Measurements from ENCODE around the gene FOXA3.
"Not testable (repeated sequence)": the region's sequence is repeated elsewhere in the genome, so short reads cannot be mapped to it uniquely, and the experiment has no call there.

The FOXA3 gene

DNA sequence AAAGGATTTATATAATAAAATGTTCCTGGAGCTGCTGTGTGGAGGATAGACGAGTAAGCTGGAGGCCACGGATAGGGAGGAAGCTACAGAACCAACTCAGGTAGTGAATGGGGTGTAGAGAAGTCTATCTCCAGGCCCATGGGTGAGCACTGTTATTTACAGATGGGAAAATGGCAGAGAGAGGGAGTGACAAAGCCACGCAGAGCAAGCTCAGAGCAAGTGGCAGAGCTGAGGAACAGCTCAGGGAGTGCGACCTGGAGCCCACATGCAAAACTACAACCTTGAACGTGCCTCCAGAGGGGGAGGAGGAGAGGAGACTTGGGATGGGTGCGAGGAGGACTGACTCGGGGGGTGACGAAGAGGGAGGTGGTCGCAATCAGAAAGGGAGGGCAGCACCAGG is 35.6 kb upstream of the FOXA3 start:
- no peak for DNase-seq (ENCODE audit: low read depth)

DNA sequence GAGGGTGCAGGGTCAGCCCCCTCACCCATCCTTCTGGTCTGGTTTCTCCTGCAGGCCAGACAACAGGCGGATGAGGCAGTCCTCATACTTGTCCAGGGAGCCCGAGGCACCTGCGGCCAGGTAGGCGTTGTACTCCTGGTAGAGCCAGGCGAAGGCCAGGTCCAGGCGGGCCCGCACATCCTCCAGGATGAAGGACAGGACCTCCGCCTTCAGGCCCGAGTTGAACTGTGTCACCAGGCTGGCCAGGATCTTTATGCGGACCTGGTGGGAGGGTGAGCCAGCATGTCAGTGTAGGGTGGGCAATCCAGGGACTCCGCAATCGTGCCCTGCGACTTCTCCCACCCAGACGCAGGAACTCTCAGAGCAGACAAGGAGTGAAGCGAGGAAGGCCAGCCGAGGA is 35.2 kb upstream of the FOXA3 start:
- DNase-seq (ENCODE audit: low read depth): no peak

DNA sequence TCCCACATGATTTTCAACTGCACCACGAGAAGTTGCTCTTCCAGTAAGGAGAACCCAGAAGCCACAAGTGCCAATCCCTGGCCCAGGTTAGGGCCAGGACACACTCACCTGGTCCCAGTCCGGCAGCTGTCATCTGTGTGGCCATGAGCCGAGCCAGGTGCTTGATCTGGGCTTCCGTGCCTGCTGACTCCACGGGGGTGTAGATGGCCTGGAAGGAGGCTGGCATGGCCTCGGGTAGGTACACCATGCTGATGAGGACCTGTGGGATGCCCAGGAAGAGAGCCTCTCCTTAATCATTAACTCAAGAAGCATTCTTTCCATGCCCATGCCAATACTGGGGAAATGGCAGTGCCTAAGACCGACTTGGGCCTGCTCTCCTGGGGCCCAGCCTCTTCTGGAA is 29.2 kb upstream of the FOXA3 start:
- no peak for DNase-seq (ENCODE audit: low read depth)

DNA sequence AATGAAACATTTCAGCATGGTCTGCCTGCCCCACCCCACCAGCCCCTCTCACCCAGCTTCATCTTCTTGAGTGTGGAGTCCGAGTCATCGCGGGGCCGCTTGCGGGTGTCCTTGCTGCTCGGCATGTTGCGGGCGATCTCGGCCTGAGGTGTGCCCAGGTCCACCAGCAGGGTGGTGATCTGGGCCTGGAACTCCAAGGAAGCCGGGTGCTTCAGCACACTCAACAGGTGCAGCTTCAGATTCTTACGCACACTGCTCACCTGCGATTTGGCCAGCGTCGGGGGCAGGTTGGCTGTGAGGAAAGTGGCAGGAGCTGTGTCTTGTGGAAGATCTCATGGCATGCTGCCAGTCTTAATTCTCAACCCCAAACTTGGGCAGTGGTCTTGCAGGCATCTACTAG is 21.9 kb upstream of the FOXA3 start:
- DNase-seq (ENCODE audit: low read depth): no peak

DNA sequence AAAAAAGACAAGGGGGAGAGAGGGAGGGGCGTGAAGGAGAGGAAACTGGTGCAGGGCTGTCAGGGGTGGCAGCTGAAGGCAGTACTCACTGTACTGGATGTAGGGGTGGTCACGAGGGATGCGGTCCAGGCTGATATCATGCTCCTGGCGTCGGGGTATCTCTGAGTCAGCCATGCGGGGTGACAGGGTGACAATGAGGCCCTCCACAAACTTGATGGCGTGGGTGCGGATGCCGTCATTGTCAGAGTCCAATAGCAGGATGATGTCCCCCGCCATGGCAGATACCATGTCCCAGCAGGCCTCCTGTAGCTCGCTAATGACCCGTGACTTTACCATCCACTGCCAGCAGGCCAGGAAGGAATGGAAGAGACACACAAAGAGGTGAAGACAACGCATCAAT is 16.5 kb upstream of the FOXA3 start:
- no peak for DNase-seq (ENCODE audit: low read depth)

DNA sequence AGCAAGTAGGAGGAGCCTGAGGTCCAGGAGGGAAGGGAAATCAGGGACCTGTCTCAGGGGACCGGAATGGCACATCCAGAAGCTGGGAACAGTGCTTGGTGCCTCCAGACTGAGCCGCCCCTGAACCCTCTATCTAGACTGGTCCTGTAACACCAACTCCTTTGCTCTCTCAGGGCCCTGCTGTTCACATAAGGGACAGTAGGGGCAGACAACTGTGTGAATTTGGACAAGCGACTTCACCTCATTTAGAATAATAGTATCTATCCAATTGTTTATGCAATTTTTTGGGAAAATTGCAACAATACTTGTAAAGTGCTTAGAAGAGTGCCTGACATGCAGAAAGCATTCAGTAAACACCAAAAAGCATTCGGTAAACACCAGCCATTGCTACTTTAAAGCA is 15.2 kb upstream of the FOXA3 start:
- DNase-seq (ENCODE audit: low read depth): no peak

DNA sequence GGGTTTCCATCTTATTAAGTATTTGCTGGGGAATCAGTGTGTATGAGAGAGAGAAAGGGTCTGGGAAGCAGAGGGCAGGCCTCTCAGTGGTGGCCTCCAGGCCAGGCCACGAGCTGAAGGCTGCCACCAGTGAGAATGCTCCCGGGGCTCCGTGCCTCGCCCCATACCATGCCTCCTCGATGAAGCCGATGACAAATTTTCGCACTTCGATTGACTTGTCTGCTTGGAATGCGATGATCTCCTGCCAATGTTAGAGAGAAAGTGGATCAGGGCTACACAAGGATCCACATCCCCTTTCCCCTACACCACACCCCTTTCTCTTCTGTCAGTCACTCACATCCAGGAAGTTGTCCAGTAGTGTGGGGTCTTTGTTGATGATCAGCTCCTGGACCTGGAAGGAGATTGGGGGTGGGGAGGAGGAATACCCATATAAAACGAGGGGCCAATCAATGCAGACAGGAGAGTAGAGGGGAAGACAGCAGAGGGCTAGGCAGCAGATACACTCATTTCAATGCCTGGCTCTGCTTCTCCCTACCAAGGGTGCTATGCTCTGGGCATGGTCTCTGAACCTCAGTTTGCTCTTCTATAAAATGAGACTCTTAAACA is 11.9 kb upstream of the FOXA3 start:
- no peak for DNase-seq (ENCODE audit: low read depth)

DNA sequence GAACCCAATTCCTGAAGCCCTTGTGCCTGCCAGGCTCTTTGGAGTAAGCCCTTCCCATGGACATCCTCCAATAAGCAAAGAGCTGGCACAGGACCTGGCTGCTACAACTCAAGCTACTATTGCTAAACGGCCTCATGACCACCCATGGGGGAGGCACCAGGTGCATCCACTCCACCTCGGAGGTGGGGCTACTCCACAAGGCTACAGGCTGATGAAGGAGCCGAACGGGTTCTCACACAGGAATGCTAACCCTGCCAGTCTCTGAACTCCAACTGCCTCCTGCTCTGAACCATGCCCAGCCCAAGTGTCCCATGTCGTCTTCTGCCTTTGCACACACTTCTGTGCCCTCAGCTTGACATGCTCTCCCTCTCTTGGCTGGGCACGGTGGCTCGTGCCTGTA is 11.1 kb upstream of the FOXA3 start:
- DNase-seq (ENCODE audit: low read depth): no peak

DNA sequence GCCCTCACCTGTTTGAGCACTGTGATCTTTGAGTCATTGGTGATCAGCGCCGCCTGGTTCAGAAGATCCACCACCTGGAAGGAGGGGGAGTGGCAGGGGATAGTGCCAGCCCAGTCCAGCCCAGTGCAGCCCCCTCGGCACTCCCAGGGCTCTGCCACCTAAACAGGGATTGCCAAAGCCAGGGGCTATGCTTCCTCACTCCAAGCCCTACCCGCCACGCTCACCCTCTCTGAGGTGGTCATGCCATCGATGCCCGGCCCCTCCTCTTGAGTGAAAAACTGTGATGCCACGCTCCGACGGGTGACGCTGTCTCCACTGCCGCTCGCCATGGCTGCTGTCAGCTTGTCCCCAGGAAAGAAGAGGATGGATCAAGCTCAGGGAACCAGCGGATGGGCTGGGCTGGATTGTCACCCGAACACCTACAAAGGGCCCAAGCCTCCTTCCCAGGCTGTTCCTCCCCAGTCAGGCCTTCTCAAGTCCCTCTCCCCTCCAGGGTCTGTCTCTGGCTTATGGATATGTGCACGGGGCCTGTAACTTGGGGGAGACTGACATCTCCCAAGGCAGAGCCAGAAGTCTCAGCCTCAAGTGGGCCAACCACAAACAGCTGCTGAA is 9.9 kb upstream of the FOXA3 start:
- DNase-seq (ENCODE audit: low read depth): no peak

DNA sequence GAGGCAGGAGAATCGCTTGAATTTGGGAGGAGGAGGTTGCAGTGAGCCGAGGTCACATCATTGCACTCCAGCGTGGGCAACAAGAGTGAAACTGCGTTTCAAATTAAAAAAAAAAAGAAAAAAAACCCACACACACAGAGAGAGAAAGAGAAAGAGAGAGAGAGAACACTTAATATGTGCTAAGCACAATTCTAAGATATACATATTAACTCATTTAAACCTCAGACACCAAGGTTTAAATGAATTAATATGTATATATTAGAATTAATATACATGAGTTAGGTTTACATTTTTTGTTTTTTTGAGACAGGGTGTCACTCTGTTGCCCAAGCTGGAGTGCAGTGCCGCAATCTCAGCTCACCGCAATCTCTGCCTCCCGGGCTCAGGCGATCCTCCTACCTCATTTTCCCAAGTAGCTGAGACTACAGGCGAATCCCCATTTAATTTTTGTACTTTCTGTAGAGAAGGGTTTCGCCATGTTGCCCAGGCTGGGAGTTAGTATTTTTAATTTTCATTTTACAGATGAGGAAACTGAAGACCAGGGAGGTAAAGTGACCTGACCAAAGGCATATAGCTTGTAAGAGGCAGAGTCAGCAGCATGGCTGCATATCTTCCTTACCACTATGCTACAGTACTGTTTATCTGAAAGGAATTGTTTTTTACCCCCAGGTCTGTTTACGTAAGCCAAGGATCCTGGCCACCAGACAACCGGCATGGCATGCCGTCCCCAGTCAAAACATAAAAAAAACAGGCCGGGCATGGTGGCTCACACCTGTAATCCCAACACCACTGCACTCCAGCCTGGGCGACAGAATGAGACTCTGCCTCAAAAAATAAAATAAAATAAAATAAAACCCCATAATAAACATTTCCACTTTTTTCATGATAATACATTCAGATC is 3.5 kb upstream of the FOXA3 start:
- no peak for DNase-seq (ENCODE audit: low read depth)

DNA sequence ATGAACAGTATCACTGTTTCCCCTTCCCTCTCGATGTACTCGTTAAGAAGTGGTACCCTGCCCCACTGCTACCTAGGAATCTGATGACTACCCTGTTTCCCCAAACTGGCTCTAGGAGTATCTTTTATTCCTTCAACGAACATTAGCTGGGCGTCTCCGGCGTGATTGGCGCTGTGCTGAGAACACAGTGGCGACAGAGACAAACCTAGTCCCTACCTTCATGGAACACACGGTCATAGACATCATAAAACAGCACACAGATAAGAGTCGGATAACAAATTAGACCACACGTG is 1.9 kb upstream of the FOXA3 start:
- DNase-seq (ENCODE audit: low read depth): no peak

DNA sequence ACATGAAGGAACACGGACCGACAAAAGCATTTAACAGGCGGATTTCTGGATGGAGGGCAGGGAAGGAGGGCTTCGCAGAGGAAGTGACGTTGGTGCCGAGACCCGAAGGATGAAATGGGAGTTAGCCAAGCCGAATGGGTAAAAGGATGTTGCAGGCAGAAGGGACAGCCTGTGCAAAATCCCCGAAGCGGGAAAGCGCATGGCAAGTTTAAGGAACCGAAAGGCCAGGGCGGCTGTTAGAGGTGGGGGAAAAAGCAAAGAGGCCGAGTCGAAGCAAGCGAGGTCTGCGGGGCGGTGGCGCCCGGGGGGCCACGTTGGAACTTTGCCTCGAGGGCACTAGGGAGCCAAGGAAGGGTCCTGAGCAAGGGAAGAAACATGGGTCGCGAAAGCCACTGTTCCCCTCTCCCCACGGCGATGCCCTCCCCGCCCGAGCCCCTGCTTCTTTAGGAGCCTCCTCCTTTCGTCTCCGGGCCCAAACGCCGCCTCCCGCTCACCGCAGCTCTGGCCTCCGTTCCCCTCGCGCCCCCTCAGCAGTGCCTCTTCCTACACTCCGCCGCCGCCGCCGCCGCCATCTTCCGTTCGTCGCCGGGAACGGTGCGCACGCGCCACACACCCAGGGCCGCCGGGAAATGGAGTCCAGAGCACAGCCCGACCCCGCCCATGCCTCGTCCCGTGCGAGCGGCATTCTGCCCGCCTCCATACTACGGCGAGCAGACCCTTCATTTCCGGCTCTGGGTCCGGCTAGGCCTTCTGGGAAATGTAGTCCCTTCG is 1.4 kb upstream of the FOXA3 start, which contains the start of gene SYMPK:
Gene SYMPK, minus strand, starts transcription at position 584 of the 771 bp plus-strand sequence. CDS start 8,652 bp downstream, outside the sequence.
- peak; percentile 96 for DNase-seq (ENCODE audit: low read depth)

DNA sequence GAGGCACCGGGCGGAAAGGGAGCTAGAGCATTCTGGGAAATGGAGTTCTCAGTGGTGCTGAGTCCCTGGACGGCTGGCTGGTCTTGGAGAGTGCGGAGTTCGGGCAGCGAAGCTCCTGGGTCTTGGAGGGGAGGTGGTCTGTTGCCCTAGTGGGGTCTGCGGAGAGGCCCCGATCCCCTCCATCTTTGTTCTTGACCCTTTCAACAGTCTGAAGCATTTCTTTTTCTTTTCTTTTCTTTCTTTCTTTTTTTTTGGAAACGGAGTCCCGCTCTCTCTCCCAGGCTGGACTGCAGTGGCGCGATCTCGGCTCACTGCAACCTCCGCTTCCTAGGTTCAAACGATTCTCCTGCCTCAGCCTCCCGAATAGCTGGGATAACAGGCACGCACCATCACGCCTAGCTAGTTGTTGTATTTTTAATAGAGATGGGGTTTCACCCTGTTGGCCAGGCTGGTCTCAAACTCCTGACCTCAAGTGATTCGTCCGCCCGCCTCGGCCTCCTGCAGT is 739 bp upstream of the FOXA3 start:
- DNase-seq (ENCODE audit: low read depth): no peak

DNA sequence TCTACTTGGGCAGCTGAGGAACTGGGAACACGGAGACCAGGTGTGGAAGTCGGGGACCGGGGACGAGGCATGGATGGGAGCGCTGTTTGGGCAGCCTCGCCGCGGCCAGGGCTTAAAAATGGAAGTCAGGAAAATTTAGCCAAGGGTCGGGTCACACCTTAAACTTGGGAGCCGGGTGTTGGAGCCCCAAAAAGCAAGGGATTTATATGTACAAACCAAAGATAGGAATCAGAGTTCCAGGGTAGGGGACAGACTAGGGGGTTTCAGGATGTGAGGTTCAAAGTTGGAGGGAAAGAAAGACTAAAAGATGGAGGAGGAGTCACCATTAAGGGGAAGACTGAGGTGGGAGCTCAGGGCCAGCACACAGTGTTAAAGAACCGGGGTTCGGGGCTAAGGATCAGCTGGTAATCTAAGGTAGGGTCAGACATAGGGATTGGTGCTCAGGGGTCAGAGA is 530 bp downstream of the FOXA3 start:
- no peak for DNase-seq (ENCODE audit: low read depth)

DNA sequence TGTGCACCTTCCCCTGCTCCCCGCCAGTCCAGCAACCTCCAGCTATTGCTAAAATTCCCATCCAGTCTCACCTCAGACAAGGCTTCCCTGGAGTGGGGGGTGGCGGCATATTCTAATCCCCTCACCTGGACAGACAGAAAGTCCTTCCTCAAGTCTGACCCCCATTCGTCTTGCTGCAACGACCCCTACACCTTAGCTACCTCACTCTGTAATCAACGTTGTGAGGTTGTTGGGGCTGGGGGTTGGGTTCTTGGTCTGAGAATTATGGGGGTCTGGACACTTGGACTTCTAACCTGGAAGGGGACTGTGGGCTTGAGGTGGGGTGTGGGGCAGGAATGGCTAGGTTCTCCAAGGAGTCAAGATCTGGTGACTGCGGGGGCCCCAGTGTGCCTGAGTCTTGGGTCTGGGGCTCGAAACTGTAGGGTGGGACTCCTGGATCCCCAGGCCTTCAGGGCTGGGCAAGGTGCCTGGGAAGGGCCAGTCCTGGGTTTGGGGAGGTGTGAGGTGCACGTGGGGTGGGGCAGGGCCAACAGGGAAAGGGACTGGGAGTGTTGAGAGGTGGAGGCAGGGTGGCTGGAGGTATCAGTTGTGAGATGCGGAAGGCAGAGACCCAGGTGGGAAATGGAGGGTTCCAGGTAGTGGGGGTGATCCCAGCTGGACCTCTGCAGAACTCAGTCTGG is 1.3 kb downstream of the FOXA3 start:
- DNase-seq (ENCODE audit: low read depth): no peak

DNA sequence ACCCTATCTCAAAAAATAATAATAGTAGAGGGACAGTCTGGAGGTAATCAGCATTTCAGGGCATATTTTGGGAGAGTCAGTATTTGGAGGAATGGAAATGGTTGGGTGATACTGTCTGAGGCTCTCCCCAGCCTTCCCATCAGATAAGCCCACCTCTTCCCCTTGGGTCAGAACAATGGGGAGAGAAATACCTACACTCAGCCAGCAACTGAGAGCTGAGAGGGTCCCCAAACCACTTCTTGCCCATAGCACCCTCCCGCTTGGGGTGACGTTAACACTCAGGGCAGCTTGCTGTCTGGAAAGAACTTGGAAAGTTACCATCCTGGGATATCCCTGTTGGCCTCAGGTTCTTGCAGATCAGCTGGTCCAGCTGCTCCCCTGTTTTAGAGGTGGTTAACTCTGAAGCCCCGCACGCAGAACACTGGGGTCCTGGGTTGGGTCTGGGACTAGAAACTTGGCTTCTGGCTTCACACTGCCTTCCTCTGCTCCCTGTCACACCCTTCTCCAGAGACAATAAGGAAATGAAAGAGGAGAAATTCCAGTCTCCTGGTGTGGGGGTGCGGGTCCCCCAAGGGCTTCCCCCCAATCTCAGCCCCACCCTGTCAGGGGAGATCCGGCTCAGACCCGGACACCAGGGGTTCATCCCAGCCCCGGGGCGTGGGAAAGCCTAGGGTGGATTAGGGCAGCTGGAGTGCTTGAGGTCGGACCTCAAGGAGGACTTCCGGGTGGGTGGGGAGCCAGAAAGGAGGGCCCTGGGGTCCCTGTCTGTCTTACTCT is 2.5 kb downstream of the FOXA3 start:
- no peak for DNase-seq (ENCODE audit: low read depth)

DNA sequence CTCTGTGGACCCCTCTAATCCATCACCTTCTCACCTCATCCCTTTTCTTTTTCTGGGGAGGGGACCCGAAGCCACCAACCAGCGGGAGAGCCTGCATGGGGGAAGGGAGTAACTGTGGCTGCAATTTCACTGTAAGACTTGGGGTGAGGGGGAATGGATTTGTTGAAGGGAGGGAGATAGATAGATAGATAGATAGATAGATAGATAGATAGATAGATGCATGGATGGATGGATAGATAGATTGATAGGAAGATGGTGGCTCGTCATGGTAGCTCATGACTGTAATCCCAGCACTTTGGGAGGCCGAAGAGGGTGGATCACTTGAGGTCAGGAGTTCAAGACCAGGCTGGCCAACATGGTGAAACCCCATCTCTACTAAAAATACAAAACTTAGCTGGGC is 3.1 kb downstream of the FOXA3 start:
- DNase-seq (ENCODE audit: low read depth): not testable (repeated sequence)

DNA sequence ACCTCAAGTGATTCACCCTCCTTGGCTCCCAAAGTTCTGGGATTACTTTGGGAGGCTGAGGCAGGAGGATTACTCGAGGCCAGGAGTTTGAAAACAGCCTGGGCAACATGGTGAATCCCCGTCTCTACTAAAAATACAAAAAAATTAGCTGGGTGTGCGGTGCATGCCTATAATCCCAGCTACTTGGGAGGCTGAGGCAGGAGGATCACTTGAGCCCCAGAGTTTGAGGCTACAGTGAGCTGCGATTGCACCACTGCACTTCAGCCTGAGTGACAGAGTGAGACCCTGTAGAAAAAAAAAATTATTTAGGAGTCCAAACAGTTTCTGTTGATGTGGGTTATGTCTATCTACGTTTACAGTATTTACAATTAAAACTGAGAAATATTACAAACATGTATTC is 6.7 kb downstream of the FOXA3 start:
- DNase-seq (ENCODE audit: low read depth): no peak

DNA sequence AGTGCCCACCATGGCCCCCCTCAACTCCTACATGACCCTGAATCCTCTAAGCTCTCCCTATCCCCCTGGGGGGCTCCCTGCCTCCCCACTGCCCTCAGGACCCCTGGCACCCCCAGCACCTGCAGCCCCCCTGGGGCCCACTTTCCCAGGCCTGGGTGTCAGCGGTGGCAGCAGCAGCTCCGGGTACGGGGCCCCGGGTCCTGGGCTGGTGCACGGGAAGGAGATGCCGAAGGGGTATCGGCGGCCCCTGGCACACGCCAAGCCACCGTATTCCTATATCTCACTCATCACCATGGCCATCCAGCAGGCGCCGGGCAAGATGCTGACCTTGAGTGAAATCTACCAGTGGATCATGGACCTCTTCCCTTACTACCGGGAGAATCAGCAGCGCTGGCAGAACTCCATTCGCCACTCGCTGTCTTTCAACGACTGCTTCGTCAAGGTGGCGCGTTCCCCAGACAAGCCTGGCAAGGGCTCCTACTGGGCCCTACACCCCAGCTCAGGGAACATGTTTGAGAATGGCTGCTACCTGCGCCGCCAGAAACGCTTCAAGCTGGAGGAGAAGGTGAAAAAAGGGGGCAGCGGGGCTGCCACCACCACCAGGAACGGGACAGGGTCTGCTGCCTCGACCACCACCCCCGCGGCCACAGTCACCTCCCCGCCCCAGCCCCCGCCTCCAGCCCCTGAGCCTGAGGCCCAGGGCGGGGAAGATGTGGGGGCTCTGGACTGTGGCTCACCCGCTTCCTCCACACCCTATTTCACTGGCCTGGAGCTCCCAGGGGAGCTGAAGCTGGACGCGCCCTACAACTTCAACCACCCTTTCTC is 8.2 kb downstream of the FOXA3 start:
- no peak for DNase-seq (ENCODE audit: low read depth)

DNA sequence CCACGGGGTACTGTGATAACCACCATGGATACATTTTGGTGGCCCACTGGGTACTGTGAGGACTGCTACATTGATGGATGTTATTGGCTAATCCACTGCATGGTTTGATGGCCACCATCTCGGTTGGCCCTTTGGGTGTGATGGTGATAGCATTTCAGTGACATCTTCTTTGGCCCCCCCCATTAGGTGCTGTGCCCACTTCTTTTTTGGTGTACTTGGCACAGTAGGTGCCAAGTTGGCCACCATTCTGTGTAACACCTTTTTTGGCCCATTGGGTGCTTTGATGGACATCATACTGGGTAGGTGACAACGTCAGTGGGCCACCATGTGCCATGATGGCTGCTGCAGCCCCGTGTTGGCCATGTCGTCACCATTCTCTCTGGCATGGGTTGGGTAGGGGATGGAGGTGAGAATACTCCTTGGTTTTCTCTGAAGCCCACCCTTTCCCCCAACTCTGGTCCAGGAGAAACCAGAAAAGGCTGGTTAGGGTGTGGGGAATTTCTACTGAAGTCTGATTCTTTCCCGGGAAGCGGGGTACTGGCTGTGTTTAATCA is 9.2 kb downstream of the FOXA3 start:
- DNase-seq (ENCODE audit: low read depth): no peak
